Mesendoderm (in vitro differentiated cells): ENCODE measurements around the gene GPR142.

ENCODE experiments used
- DNase-seq: peaks from one replicate; pipeline ENCODE4 v3.0.0; 2013
- H2AK5ac ChIP-seq: 2 replicates; pipeline ENCODE4 v1.6.1; 2013; ENCODE audit warnings: low read length, inconsistent platforms
- H2BK120ac ChIP-seq: 2 replicates; pipeline ENCODE4 v1.6.1; 2013; ENCODE audit warnings: low read depth, mild to moderate bottlenecking, low read length, moderate library complexity, mixed read lengths
- H2BK15ac ChIP-seq: replicated peaks from 2 replicates; pipeline ENCODE4 v1.6.1; 2013; ENCODE audit warnings: low read depth, mild to moderate bottlenecking, moderate library complexity
- H2BK5ac ChIP-seq: 2 replicates; pipeline ENCODE4 v1.6.1; 2013; ENCODE audit warnings: low read length, inconsistent platforms
- H3K18ac ChIP-seq: 2 replicates; pipeline ENCODE4 v1.6.1; 2013; ENCODE audit warnings: mild to moderate bottlenecking, low read length, mixed read lengths
- H3K23ac ChIP-seq: one replicate; pipeline ENCODE4 v1.6.1; 2013; ENCODE audit warnings: low read length
- H3K27ac ChIP-seq: 2 replicates; pipeline ENCODE4 v1.5.1; 2013; ENCODE audit warnings: low read depth, mild to moderate bottlenecking, inconsistent platforms, low read length, moderate library complexity
- H3K27me3 ChIP-seq: 2 replicates; pipeline ENCODE4 v1.6.1; 2013; ENCODE audit warnings: low read length, control low read depth, mild to moderate bottlenecking, inconsistent platforms; ENCODE audit not compliant: insufficient read depth, poor library complexity
- H3K36me3 ChIP-seq: 2 replicates; pipeline ENCODE4 v1.6.1; 2013; ENCODE audit warnings: low read length, inconsistent platforms; ENCODE audit not compliant: control insufficient read depth, insufficient read depth
- H3K4ac ChIP-seq: one replicate; pipeline ENCODE4 v1.6.1; 2013; ENCODE audit warnings: low read depth, mild to moderate bottlenecking, low read length, moderate library complexity
- H3K4me1 ChIP-seq: 2 replicates; pipeline ENCODE4 v1.6.1; 2013; ENCODE audit warnings: low read depth, low read length, inconsistent platforms; ENCODE audit not compliant: control insufficient read depth
- H3K4me2 ChIP-seq: 2 replicates; pipeline ENCODE4 v1.6.1; 2013; ENCODE audit warnings: low read length
- H3K4me3 ChIP-seq: 2 replicates; pipeline ENCODE4 v1.5.1; 2013; ENCODE audit warnings: mild to moderate bottlenecking, low read length
- H3K56ac ChIP-seq: one replicate; pipeline ENCODE4 v1.6.1; 2013; ENCODE audit warnings: low read length
- H3K79me1 ChIP-seq: 2 replicates; pipeline ENCODE4 v1.6.1; 2013; ENCODE audit warnings: low read length, inconsistent platforms
- H3K79me2 ChIP-seq: 2 replicates; pipeline ENCODE4 v1.6.1; 2013; ENCODE audit warnings: mild to moderate bottlenecking, low read length; ENCODE audit not compliant: control insufficient read depth, insufficient read depth
- H3K9ac ChIP-seq: 2 replicates; pipeline ENCODE4 v1.6.1; 2013; ENCODE audit warnings: low read length, inconsistent platforms
- H4K5ac ChIP-seq: one replicate; pipeline ENCODE4 v1.6.1; 2013; ENCODE audit warnings: low read length
- H4K8ac ChIP-seq: one replicate; pipeline ENCODE4 v1.6.1; 2013; ENCODE audit warnings: low read depth, mild to moderate bottlenecking, control low read depth, low read length, moderate library complexity
- WGBS: extraction: QIAGEN DNeasy Blood & Tissue Kit; methylation state at CpG from one replicate; pipeline ENCODE4 v1.1.7; 2013; ENCODE audit warnings: low lambda C conversion rate, missing lambda C conversion rate; ENCODE audit not compliant: insufficient coverage; ENCODE audit errors: extremely low coverage; 5-methylcytosine and 5-hydroxymethylcytosine counted together

GPR142 gene

DNA sequence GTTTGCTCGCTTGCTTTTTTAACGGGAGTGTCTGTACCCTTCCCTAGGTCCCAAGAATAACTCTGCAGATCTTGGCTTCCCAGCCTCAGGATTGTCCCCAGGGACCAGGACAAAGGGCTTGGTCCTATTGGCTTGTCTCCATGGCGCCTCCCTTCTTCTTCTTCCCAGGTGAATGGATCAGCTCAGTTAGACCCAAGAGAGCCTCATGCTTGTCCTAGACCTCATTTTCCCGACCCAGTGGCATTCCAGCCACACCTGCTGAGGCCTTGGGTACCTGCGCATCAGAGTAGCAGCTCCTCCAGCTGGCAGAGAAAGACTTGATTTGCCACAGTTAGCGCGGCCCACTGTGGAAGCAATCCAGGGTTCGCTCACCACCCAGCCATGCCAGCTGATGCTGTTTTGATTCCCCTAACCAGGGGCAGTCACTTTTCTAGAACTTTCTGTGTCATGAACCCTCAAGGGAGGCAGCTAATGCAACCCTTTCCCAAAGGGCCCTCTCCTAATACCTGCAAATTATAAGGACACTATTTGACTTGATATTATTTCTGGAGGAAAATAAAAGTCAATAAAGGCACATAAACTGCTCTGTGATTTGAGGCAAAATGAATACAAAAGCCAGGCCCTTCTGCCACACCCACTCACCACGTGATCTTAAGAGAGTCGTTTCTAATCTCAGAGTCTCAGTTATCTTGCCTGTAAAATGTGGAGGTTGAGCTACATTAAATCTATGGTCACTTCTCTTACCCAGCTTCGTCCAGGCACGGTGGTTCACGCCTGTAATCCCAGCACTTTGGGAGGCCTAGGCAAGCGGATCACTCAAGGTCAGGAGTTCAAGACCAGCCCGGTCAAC is 13.9 kb downstream of the GPR142 start:
- H3K9ac ChIP-seq, result no peak overlapping the region
- no peaks in the 10 kb centered on the region for H3K27me3 ChIP-seq
- peaks cover 2% of the 10 kb centered on the region for H3K4me1 ChIP-seq
- H3K4me2 ChIP-seq, result no peak overlapping the region
- H4K5ac ChIP-seq, result no peak overlapping the region
- H3K18ac ChIP-seq, result no peak overlapping the region
- no peaks in the 10 kb centered on the region for H3K36me3 ChIP-seq
- no peak overlapping the region for H2BK120ac ChIP-seq
- no peak overlapping the region for H2BK15ac ChIP-seq
- no peak overlapping the region for H3K23ac ChIP-seq
- WGBS, result no CpG with 5 or more reads among the region's 15 CpGs
- no peaks in the 10 kb centered on the region for H3K79me1 ChIP-seq
- H3K4me3 ChIP-seq, result no peak overlapping the region
- no peak overlapping the region for H3K4ac ChIP-seq
- no peak overlapping the region for H2AK5ac ChIP-seq
- no peak overlapping the region for H3K27ac ChIP-seq
- H4K8ac ChIP-seq, result no peak overlapping the region
- DNase-seq, result no peak
- H3K79me2 ChIP-seq, result no peaks in the 10 kb centered on the region
- no peak overlapping the region for H2BK5ac ChIP-seq
- H3K56ac ChIP-seq, result no peak overlapping the region

DNA sequence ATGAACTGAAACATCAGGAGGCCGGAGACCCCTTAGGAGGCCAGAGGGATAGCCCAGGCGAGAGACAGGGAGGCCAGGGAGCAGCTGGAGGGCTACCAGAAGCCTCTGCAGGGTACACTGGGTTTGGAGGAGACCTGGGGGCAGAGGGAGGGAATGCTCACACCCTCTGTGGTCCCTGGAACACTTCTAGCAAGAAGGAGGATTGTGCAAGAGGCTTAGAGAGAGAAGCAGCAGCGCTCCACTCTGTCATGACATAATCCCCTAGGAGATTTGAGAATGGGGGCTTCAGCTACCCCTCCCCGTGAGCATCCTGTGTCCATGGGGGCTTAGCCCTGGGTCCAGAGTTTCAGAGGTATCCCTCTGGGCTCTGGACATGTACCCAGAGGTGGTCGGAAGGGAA is 15.8 kb downstream of the GPR142 start:
- H2AK5ac ChIP-seq, result no peak overlapping the region
- no peak overlapping the region for H3K23ac ChIP-seq
- no peak overlapping the region for H4K8ac ChIP-seq
- H3K4me2 ChIP-seq, result no peak overlapping the region
- no peak overlapping the region for H3K18ac ChIP-seq
- no peak overlapping the region for H3K4ac ChIP-seq
- no peak overlapping the region for H2BK5ac ChIP-seq
- H4K5ac ChIP-seq, result no peak overlapping the region
- H3K27me3 ChIP-seq, result no peaks in the 10 kb centered on the region
- H3K9ac ChIP-seq, result no peak overlapping the region
- DNase-seq, result no peak
- no peaks in the 10 kb centered on the region for H3K79me2 ChIP-seq
- no peak overlapping the region for H3K56ac ChIP-seq
- H2BK120ac ChIP-seq, result no peak overlapping the region
- H2BK15ac ChIP-seq, result no peak overlapping the region
- no peaks in the 10 kb centered on the region for H3K36me3 ChIP-seq
- peaks cover 2% of the 10 kb centered on the region for H3K4me1 ChIP-seq
- no peak overlapping the region for H3K4me3 ChIP-seq
- H3K79me1 ChIP-seq, result no peaks in the 10 kb centered on the region
- no CpG with 5 or more reads among the region's 5 CpGs for WGBS
- H3K27ac ChIP-seq, result no peak overlapping the region

DNA sequence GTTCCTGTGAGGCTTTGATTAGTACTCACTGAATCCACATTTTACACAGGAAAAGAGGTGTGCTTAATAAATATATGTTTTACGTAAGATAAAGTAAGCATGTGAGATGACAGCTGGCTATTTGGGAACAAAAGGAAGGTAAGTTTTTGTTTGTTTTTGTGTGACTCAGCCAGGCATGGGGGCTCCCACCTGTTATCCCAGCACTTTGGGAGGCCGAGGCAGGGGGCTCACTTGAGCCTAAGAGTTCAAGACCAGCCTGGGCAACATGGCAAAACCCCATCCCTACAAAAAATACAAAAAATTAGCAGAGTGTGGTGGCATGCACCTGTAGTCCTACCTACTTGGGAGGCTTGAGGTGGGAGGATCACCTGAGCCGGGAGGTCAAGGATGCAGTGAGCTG is 17.9 kb downstream of the GPR142 start:
- Histone ChIP-seq H4K5ac (no peak overlapping the region), H3K56ac (no peak overlapping the region), H3K9ac (no peak overlapping the region), H3K23ac (no peak overlapping the region), H3K4me3 (no peak overlapping the region), H3K4me2 (no peak overlapping the region), H3K36me3 (no peaks in the 10 kb centered on the region), H3K4ac (no peak overlapping the region), H3K79me1 (no peaks in the 10 kb centered on the region), H3K4me1 (peaks cover 2% of the 10 kb centered on the region), H2AK5ac (no peak overlapping the region), H3K18ac (no peak overlapping the region), H3K27ac (no peak overlapping the region), H2BK15ac (no peak overlapping the region), H4K8ac (no peak overlapping the region), H2BK5ac (no peak overlapping the region), H3K27me3 (no peaks in the 10 kb centered on the region), H2BK120ac (no peak overlapping the region), H3K79me2 (no peaks in the 10 kb centered on the region)
- no peak for DNase-seq
- no CpG with 5 or more reads among the region's 3 CpGs for WGBS

DNA sequence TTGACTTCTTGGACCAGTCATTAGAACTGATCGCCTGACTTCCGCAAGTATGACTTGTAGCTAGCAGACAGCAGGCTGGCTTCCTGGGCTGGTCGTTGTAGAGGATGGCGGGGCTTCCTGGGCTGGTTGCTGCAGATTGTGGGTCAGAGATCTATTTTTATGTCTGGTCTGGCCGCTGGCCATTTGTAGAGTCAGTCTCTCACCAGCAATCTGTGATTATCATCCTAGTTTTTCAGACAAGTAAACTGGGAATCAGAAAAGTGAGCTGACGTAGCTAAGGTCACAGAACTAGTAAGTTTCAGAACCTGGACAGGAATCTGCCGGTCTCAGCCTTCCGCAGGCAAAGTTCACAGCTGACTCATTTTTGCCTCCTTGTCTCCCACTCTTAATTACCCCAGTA is 19.1 kb downstream of the GPR142 start:
- no peak overlapping the region for H2BK120ac ChIP-seq
- H2BK15ac ChIP-seq, result no peak overlapping the region
- H2AK5ac ChIP-seq, result no peak overlapping the region
- no peak overlapping the region for H3K56ac ChIP-seq
- H3K4me1 ChIP-seq, result no peaks in the 10 kb centered on the region
- no peaks in the 10 kb centered on the region for H3K79me1 ChIP-seq
- H3K18ac ChIP-seq, result no peak overlapping the region
- no peaks in the 10 kb centered on the region for H3K27me3 ChIP-seq
- no peak overlapping the region for H3K9ac ChIP-seq
- no peak overlapping the region for H3K27ac ChIP-seq
- H3K79me2 ChIP-seq, result no peaks in the 10 kb centered on the region
- no peaks in the 10 kb centered on the region for H3K36me3 ChIP-seq
- H4K8ac ChIP-seq, result no peak overlapping the region
- no peak overlapping the region for H4K5ac ChIP-seq
- no peak overlapping the region for H3K4me2 ChIP-seq
- H3K4me3 ChIP-seq, result no peak overlapping the region
- H3K4ac ChIP-seq, result no peak overlapping the region
- WGBS, result no CpG with 5 or more reads among the region's 8 CpGs
- no peak for DNase-seq
- no peak overlapping the region for H2BK5ac ChIP-seq
- no peak overlapping the region for H3K23ac ChIP-seq

DNA sequence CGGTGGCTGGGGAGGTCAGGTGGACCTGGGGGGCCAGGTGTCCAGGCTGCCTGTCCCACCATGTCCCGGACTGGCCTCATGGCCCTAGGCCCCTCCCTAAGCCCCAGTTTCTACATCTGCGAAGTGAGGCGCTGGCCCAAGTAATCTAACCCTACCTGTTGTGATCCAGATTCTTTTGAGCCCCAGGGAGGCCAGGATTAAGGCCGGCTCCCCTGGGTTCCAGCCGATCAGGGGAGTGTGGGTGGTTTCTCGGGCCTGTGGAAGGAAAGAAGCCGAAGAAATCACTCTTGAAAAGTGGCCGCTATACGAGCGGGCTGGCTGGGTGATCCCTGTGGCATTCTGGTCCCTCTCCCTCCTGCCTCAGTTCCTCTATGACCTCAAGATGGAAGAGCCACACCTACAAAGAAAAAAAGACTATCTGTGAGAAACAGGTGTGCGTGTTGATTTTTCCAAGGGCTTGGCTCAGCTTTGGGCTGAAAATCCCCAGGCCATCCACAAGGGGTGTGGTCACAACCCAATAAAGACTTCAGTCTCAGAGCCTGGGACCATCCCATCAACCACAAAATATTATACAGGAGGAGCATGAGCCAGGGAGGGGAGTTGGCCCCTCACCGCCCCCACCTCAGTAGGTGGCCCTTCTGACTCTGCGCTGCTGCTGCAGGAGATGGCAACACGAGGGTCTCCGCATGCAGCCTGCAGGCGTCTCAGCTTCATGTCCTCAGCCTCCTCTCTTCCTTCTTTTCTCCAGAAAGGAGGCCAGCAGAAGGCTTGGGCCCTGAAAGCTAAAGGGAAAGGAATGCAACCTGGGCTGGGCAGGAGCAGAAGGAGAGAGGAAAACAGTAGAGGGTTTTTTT is 20.3 kb downstream of the GPR142 start:
- Histone ChIP-seq H3K9ac (no peak overlapping the region), H2BK120ac (no peak overlapping the region), H3K4me1 (no peaks in the 10 kb centered on the region), H4K8ac (no peak overlapping the region), H3K18ac (no peak overlapping the region), H4K5ac (no peak overlapping the region), H2BK5ac (no peak overlapping the region), H3K4me2 (no peak overlapping the region), H3K79me1 (no peaks in the 10 kb centered on the region), H3K27ac (no peak overlapping the region), H3K56ac (no peak overlapping the region), H2AK5ac (no peak overlapping the region), H3K4ac (no peak overlapping the region), H3K4me3 (no peak overlapping the region), H2BK15ac (no peak overlapping the region), H3K27me3 (no peaks in the 10 kb centered on the region), H3K36me3 (no peaks in the 10 kb centered on the region), H3K23ac (no peak overlapping the region), H3K79me2 (no peaks in the 10 kb centered on the region)
- no peak for DNase-seq
- WGBS, result no CpG with 5 or more reads among the region's 17 CpGs
